Fibroblast of villous mesenchyme (primary cell): ENCODE results near the gene GPC6. TPM values are rescaled to one million over a fixed set of nuclear protein-coding genes. Genes with fewer than 3 reads are reported as not detected.

Experiments used
- DNase-seq: peaks from one replicate; pipeline ENCODE4 v3.0.0-alpha.2; 2010; ENCODE audit warnings: low read depth
- H3K4me3 ChIP-seq: 2 replicates; pipeline ENCODE4 v1.5.1; 2011; ENCODE audit warnings: low read depth, mild to moderate bottlenecking, low read length
- total RNA-seq: library from RNA; depleted of rRNA; stranded (reverse); fragments of >200 nt; gene quantifications from 2 replicates; pipeline ENCODE4 v1.2.3, GENCODE V29; 2012
- TF ChIP-seq, protein P1 (sequence below): IDR thresholded peaks from 2 replicates; pipeline ENCODE4 v1.5.1; 2012; ENCODE audit warnings: low read depth, mild to moderate bottlenecking, low read length; ENCODE audit not compliant: insufficient read depth

GPC6 gene
- total RNA-seq, 1 donor: 6.0 TPM

DNA sequence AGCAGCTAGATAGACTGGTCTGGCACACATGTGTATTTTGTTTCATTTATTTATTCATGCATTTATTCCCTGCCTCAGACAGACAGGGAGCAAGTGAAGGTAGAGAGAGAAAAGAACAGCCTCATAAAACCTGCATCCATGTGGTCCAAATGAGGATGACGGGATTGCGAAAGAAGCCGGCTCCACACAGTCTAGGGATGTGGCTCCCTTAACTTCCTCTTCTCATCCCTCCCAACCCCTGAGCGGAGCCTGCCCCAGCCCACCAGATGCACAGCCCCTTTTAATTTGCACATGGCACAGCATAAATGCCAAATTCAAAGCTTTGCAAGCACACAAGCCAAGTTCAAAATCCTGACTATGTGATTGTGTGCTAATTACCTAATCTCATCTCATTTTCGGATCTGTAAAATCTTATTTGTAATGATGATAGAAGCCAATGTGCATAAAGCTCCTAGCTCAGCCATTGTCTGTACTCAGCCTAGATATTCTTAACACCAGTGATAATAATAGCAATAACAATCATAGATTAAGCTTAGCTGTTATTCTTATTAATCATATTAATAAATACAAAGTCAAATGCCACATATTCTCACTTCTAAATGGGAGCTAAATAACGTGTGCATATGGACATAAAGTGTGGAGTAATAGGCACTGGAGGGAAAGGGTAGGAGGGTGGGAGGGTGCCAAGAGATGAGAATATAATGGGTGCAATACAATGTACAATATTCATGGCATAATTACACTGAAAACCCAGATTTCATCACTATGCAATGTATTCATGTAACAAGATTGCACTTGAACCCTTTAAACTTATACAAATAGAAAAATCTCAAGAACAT is 1096.5 kb downstream of the GPC6 start:
- no peak overlapping the region for H3K4me3 ChIP-seq
- TF ChIP-seq, protein P1, sequence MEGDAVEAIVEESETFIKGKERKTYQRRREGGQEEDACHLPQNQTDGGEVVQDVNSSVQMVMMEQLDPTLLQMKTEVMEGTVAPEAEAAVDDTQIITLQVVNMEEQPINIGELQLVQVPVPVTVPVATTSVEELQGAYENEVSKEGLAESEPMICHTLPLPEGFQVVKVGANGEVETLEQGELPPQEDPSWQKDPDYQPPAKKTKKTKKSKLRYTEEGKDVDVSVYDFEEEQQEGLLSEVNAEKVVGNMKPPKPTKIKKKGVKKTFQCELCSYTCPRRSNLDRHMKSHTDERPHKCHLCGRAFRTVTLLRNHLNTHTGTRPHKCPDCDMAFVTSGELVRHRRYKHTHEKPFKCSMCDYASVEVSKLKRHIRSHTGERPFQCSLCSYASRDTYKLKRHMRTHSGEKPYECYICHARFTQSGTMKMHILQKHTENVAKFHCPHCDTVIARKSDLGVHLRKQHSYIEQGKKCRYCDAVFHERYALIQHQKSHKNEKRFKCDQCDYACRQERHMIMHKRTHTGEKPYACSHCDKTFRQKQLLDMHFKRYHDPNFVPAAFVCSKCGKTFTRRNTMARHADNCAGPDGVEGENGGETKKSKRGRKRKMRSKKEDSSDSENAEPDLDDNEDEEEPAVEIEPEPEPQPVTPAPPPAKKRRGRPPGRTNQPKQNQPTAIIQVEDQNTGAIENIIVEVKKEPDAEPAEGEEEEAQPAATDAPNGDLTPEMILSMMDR: no peak
- no peak for DNase-seq

DNA sequence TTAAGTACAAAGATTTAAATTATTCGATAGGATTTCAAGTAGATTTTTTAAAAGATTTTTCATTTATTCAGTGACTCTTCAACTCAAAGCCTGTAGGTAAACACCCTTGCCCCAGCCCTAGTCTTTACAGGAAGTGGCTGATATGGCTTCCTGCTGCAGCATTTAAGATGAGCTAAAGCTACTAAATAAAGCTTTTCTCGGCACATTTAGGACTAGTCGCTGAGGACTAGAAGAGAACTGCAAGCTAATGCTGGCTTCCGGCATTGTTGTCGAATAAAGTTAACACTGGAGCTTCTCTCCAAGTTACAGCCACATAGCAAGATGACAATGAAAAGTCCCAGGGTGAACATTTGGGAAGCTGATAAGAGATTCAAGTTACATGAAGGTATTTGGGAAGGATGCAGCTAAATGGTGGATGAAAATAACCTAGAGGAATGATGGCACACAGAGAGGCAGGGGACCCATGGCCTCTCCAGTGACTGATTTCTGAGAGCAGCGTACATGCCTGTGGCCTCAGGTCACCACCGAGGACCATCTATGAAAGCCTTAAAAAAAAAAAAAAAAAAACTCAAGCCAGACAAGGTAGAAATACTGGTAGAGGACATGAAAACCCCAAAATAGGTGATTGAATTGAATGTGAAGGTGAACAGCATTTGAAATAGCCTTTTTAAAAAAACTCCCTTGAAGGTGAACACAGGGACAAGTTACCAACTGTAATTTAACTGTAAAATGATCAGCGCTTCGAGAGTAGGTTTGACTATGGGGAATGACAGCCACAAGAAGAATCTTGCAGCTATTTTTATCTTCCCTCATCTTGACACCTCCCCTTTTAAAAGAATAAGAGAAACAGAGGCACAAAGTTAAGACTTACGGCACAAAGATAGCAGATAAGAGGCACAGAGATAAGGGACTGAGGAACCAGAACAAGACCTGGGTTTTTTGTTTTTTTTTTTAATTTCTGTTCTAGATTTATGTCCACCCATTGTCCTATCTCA is 1097.5 kb downstream of the GPC6 start:
- TF ChIP-seq, protein P1: no peak
- H3K4me3 ChIP-seq: no peak overlapping the region
- DNase-seq: no peak

DNA sequence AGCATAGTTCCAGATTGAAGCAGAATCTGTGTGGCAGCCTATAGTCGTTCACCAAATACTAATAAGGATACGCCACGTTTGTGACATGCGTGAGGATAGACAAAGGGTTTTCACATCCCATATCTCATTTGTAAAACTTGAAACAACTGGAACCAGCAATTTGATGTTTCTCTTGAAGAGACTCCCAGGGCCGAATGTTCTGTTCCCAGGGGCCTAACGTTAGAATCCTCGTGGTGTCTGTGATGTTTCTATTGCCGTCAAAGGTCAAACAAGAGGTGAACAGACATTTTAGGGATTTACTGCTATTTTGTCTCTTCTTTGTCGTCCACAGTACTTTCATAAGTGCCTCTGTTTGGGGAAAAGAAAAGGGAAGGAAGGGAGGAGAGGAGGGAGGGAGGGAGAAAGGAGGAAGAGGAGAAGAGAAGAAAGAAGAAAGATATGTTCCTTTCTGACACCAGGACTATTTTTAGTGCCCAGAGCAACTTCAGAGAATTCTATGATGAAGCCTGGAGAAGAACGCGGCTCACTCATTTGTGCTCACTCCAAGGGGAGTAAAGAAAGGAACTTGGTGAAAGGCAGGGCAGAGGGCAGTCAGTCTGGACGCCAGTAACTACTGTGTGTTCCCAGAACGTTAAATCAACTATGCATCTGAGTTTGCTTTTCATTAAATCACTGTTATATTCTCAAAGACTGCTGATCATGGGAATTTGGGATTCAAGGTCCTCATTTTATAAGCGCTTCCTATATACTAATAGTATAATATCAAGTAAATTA is 1098.3 kb downstream of the GPC6 start:
- DNase-seq: peak; percentile 63

DNA sequence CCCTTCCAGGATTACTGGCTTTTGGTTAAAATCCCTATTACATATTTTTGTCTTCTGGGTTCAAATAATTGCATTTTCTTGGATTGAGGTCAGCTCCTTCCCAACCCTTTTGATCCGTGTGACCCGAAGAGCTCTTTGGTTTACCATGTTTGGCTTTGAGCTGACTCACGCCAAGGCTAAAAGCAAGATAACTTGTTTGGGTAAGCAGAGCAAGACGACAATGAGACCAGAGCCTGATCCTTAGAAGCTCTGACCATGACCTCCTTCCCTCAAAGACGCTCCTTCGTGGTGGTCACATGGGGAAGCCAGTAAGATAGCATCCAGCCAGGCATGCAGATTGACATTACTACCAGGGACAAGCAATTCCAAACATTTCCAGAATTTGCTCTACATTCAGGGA is 1099.0 kb downstream of the GPC6 start:
- no peak overlapping the region for H3K4me3 ChIP-seq
- DNase-seq: peak; percentile 94
- TF ChIP-seq, protein P1: no peak

More for the DNA sequence above, 1098.3 kb downstream of the GPC6 start:
- H3K4me3 ChIP-seq: no peak overlapping the region
- TF ChIP-seq, protein P1: no peak

DNA sequence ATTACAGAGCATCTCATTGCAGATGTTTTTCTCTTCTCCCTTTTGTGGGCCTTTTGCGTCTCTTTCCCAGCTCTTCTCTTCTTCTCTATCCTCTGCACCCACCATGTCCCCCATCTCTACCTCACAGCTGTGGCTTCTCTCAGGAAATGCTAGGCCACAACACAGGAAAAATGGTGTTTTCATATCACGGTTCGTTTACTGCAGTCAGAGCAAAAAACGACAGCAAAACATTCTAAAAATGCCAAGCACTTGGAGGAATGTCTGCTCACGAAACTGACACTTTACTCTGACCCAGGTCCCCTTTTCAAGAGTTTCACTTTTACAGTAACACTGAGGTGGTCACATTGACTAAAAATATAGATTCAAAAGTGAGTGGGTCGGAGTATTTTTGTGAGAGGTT is 1100.7 kb downstream of the GPC6 start:
- DNase-seq: no peak
- TF ChIP-seq, protein P1: no peak
- no peak overlapping the region for H3K4me3 ChIP-seq

DNA sequence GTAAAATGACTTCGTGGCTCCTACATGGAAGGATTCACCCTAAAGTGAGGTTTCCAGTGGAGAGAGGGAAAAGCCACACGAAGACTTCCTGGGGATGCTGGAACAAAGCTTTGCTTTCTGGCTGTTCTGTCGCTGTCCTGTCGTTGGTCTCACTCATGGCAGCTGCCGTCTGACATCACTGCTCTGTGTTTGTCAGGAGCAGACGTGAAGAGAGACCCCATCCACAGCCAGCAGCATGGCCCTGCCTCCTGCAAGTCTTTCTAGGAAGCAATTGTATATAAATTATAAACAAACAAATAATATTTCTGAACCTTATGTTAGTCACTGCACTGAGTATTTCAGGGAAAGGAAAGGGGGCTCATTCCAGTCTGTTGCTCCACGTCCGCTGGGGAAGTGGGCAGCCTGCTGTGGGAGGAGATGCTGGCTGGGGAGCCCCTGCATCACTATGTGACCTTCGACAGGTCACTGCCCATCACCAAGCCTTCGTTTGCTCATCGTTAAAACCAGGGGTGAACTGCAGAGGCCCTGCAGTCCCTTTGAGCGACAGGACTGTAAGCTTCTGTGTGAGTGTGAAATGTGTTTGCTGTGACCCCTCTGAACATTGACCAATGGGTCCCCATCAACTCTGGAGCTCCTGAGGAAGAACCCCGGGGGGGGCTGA is 1101.9 kb downstream of the GPC6 start:
- TF ChIP-seq, protein P1: no peak
- DNase-seq: no peak
- H3K4me3 ChIP-seq: no peak overlapping the region
